Sigmoid colon (tissue), 7 donors: ENCODE results near the gene PPP6C. TPM values are rescaled to one million over a fixed set of nuclear protein-coding genes. Genes with fewer than 3 reads are reported as not detected.
"Not testable (repeated sequence)": the region's sequence is repeated elsewhere in the genome, so short reads cannot be mapped to it uniquely, and the experiment has no call there.

Experiments
- DNase-seq: peaks from one replicate; pipeline ENCODE4 v3.0.0-alpha.2; 2019
- H3K27ac ChIP-seq, 4 donors: fragments of 200-600 bp; sonication (generic); one replicate each; pipeline ENCODE4 v1.5.1; 2016 to 2019; ENCODE audit warnings: mild to moderate bottlenecking in 1 of 4
- H3K27me3 ChIP-seq, 3 donors: fragments of 200-600 bp; sonication (generic); one replicate each; pipeline ENCODE4 v1.5.1; 2019; ENCODE audit warnings: mild to moderate bottlenecking in 1 of 3
- H3K36me3 ChIP-seq, 4 donors: fragments of 200-600 bp; sonication (generic); one replicate each; pipeline ENCODE4 v1.5.1; 2016 to 2019
- H3K4me1 ChIP-seq, 4 donors: fragments of 200-600 bp; sonication (generic); one replicate each; pipeline ENCODE4 v1.5.1; 2017 to 2019
- H3K4me3 ChIP-seq, 4 donors: fragments of 200-600 bp; sonication (generic); one replicate each; pipeline ENCODE4 v1.5.1; 2017 to 2019; ENCODE audit warnings: mild to moderate bottlenecking in 2 of 4, moderate library complexity in 1 of 4
- H3K9me3 ChIP-seq, 4 donors: fragments of 200-600 bp in 3 of 4; sonication (generic) in 3 of 4; one replicate each; pipeline versions ENCODE4 v1.5.1 to v1.6.1; 2013 to 2019
- EP300 ChIP-seq, 4 donors: sonication (generic); formaldehyde crosslinking; IDR thresholded peaks; one replicate each; pipeline ENCODE4 v1.6.1; 2017; ENCODE audit warnings: antibody characterized with exemption in 4 of 4
- POLR2A ChIP-seq, 2 donors: fragments of 450-650 bp; IDR thresholded peaks; one replicate each; pipeline ENCODE4 v1.6.1; 2016; ENCODE audit warnings: antibody characterized with exemption in 2 of 2, mild to moderate bottlenecking in 2 of 2, moderate library complexity in 2 of 2
- POLR2AphosphoS5 ChIP-seq, 4 donors: sonication (generic); formaldehyde crosslinking; IDR thresholded peaks; one replicate each; pipeline ENCODE4 v1.6.1; 2017; ENCODE audit warnings: antibody characterized with exemption in 4 of 4
- WGBS, 2 donors: extraction: QIAGEN DNeasy Blood & Tissue Kit; methylation state at CpG; one replicate each; pipeline ENCODE4 v1.1.7; 2013; 5-methylcytosine and 5-hydroxymethylcytosine counted together
- intact Hi-C: fragments of 100-400 bp; cut with DNase I; formaldehyde crosslinking; loops from one replicate; pipeline ENCODE4 v1.15.1; 2023
- polyA plus RNA-seq, 3 donors: library from polyadenylated mRNA; stranded (reverse); fragments of 200-250 nt; gene quantifications; one replicate each; pipeline ENCODE4 v1.2.3, GENCODE V29; 2013
- total RNA-seq, 4 donors: library from RNA; depleted of rRNA; stranded (reverse); fragments of >200 nt; gene quantifications; one replicate each; pipeline ENCODE4 v1.1.0, GENCODE V29; 2016
- TF ChIP-seq, protein P1 (sequence below), 4 experiments: fragments of 450-650 bp in 3 of 4; fragments of 200-600 bp in 1 of 4; IDR thresholded peaks; one replicate each; pipeline ENCODE4 v1.5.1; 2016 to 2019; ENCODE audit warnings: antibody characterized with exemption in 4 of 4, mild to moderate bottlenecking in 3 of 4, moderate library complexity in 2 of 4
- donor health status: healthy with polysubstance abuse.
- donor health status: Bipolar disorder and iron deficiency.
- donor health status: healthy.

The PPP6C gene
- total RNA-seq (10 to 100 TPM; 24.9 to 34.6 (median 31.5) TPM), polyA plus RNA-seq (10 to 100 TPM; 24.8 to 41.6 (median 37.8) TPM)

DNA sequence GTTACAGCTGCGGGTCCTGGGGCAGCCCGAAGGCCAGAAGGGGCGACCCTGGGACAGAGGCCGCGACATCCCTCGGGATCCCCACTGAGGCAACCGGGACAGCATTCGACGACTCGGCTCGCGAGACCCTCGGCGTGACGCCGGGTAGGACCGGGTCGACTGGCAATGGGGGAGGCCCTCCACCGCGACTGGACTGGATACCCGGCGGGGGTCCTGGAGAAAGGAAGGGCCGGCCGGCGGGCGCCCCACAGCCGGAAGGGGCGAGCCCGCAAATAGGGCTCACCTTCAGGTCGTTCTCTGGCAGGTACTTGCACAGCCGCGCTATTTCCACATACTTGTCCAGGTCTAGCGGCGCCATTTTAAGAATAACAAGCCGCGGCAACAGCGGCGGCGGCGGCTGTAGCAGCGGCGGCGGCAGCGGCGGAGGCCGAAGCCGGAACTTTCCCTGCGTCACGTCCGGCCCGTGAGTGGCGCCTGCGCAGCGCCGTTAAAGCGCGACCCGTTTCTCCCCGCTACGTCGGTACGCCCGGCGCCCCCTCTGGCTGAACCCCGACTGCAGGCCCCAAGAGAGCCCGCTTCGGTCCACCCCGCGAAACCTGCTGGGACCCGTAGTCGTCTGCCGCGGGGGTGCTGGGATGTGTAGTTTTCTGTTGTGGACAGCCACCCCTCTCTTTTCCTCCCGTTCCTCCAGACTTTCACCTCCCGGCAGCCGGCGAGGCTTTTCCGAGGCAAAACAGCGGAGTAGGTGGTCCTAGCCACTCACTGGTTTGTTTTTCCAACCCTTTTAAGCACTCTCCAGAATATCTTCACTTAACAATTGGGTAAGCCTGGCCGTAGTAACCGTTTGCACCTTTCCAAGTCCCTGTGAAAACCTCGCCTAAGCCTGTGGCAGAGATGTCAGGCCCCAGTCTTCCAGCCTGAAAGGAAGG, at the start of gene PPP6C:
PPP6C (minus strand) TSS at position 443 of the 929 bp plus-strand sequence; CDS start at position 358, 85 bp downstream.
- intact Hi-C loops = loop anchor here (2.0 to 5.0 kb wide), 3 partner anchors 43 to 317 kb away; partner anchors contain the start of gene GOLGA1
- peaks cover 0 to 40% (median 34%) of the 10 kb centered on the region in 4 donors for H3K4me1 ChIP-seq
- 0% methylated on average over 82 of the region's 82 CpGs for WGBS, 2 donors

DNA sequence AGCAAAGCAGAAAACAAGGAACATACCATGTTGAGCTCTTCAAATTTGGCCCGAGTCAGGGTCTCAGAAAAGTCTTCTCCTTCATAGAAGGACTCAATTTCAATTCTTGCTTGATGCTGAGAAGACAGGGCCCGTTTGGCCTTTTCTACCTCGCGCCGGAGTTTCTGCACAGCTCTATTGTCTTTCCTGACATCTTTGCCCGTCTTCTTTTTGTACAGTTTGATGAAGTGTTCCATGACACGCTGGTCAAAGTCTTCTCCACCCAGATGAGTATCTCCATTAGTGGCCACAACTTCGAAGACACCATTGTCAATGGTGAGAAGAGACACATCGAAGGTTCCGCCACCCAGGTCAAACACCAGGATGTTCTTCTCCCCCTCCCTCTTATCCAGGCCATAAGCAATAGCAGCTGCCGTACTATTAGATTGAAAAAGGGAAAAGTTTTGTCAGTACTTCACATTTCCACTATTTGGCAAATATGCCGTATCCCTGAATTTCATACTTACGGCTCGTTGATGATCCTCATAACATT, 49.4 kb upstream of the PPP6C start:
- intact Hi-C loops = no loop called here
- peaks cover 0 to 71% (median 67%) of the 10 kb centered on the region in 4 donors for H3K4me1 ChIP-seq
- no peaks in the 10 kb centered on the region for H3K9me3 ChIP-seq
- no peak for TF ChIP-seq POLR2A (IDR thresholded peaks at IDR 0.05)
- no peak for TF ChIP-seq EP300 (IDR thresholded peaks at IDR 0.05)
- TF ChIP-seq POLR2AphosphoS5 (IDR thresholded peaks at IDR 0.05) = no peak
- no peaks in the 10 kb centered on the region for H3K27me3 ChIP-seq
- peak overlapping the region in 1 of 4 donors; percentile 90 for H3K4me3 ChIP-seq
- H3K36me3 ChIP-seq = peaks cover 23 to 55% (median 31%) of the 10 kb centered on the region in 4 donors
- no peak for DNase-seq
- H3K27ac ChIP-seq = peak overlapping the region in 2 of 4 donors; percentile 99 to 100
- WGBS, 2 donors = 88 to 90% methylated on average over 14 of the region's 14 CpGs

More for the DNA sequence above, at the start of gene PPP6C:
- H3K36me3 ChIP-seq = peaks cover 0 to 4% (median 0%) of the 10 kb centered on the region in 4 donors
- TF ChIP-seq EP300 (IDR thresholded peaks at IDR 0.05) = peak in 1 of 4 donors; percentile 30
- peak; percentile 79 to 89 for TF ChIP-seq POLR2A (IDR thresholded peaks at IDR 0.05)
- peak; percentile 85 to 98 (median 95) for TF ChIP-seq POLR2AphosphoS5 (IDR thresholded peaks at IDR 0.05)
- TF ChIP-seq, protein P1, sequence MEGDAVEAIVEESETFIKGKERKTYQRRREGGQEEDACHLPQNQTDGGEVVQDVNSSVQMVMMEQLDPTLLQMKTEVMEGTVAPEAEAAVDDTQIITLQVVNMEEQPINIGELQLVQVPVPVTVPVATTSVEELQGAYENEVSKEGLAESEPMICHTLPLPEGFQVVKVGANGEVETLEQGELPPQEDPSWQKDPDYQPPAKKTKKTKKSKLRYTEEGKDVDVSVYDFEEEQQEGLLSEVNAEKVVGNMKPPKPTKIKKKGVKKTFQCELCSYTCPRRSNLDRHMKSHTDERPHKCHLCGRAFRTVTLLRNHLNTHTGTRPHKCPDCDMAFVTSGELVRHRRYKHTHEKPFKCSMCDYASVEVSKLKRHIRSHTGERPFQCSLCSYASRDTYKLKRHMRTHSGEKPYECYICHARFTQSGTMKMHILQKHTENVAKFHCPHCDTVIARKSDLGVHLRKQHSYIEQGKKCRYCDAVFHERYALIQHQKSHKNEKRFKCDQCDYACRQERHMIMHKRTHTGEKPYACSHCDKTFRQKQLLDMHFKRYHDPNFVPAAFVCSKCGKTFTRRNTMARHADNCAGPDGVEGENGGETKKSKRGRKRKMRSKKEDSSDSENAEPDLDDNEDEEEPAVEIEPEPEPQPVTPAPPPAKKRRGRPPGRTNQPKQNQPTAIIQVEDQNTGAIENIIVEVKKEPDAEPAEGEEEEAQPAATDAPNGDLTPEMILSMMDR (IDR thresholded peaks at IDR 0.05) = peak; percentile 31 to 57 (median 44)
- peak within 1 kb of the TSS; percentile 78 to 100 (median 89) for H3K4me3 ChIP-seq
- peak within 1 kb of the TSS; percentile 91 to 97 (median 94) for H3K27ac ChIP-seq
- H3K27me3 ChIP-seq = no peaks in the 10 kb centered on the region
- no peaks in the 10 kb centered on the region for H3K9me3 ChIP-seq
- peak; percentile 98 for DNase-seq

DNA sequence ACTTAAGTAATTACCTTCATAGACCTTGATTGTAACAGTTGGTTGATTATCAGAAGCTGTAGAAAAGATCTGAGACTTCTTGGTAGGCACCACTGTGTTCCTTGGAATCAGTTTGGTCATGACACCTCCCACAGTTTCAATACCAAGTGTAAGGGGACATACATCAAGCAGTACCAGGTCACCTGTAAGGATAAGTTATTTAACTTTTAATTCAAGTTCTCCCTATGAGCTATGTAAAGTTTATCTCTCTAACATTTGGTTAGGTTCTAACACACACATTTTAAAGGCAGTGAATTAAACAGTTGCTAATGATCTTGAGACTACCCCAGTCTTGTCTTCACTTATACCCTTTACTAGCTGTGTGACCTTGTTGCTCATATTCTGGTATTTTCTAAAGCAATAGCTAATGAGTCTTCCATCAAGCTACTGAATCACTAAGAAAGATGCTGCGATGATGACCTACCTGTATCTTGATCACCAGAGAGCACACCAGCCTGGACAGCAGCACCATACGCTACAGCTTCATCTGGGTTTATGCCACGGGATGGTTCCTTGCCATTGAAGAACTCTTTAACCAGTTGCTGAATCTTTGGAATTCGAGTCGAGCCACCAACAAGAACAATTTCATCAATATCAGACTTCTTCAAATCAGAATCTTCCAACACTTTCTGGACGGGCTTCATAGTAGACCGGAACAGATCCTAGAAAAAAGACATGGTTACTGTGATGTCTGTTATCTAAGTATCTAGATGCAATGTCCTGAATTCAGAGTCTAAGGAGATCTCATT, 48.7 kb upstream of the PPP6C start:
- Histone ChIP-seq H3K27me3 (no peaks in the 10 kb centered on the region), H3K4me3 (peak overlapping the region in 1 of 4 donors; percentile 90), H3K4me1 (peaks cover 0 to 75% (median 73%) of the 10 kb centered on the region in 4 donors), H3K36me3 (peaks cover 23 to 56% (median 31%) of the 10 kb centered on the region in 4 donors), H3K9me3 (no peaks in the 10 kb centered on the region), H3K27ac (peak overlapping the region in 2 of 4 donors; percentile 99 to 100)
- no peak for DNase-seq
- intact Hi-C loops = no loop called here
- TF ChIP-seq EP300 (IDR thresholded peaks at IDR 0.05) (no peak), POLR2A (IDR thresholded peaks at IDR 0.05) (no peak)
- TF ChIP-seq, protein P1 (IDR thresholded peaks at IDR 0.05) = no peak
- 90 to 92% methylated on average over 7 of the region's 7 CpGs for WGBS, 2 donors

GRCh38 chr9:125236520-125237159, 47.0 kb upstream of the PPP6C start:
- Histone ChIP-seq H3K36me3 (peaks cover 24 to 64% (median 36%) of the 10 kb centered on the region in 4 donors), H3K4me1 (peaks cover 0 to 71% (median 67%) of the 10 kb centered on the region in 4 donors), H3K27ac (peak overlapping the region in 2 of 4 donors; percentile 81 to 89)
- DNase-seq, H3K27me3 ChIP-seq, H3K9me3 ChIP-seq, intact Hi-C loops, H3K4me3 ChIP-seq: not testable (repeated sequence)
- WGBS, 2 donors = 79 to 84% methylated on average over 5 of the region's 5 CpGs
